ENCODE results near the gene MFNG. TPM values are rescaled to one million over a fixed set of nuclear protein-coding genes. Genes with fewer than 3 reads are reported as not detected.
A peak's percentile ranks its signal among the peaks of the same experiment; 100 is the strongest.

MFNG gene
- total RNA-seq, 1 experiment from 2014 or later = not detected

GRCh38 chr22:37517826-37518450 lies 31.8 kb upstream of the MFNG start:
- DNase-seq (ENCODE audit: low read depth, low spot score) = no peak
- in situ Hi-C loops (cut with HindIII; ENCODE audit: low pct_unique_long_range_greater_than_20kb, low sequenced_read_pairs) = no loop called here

DNA sequence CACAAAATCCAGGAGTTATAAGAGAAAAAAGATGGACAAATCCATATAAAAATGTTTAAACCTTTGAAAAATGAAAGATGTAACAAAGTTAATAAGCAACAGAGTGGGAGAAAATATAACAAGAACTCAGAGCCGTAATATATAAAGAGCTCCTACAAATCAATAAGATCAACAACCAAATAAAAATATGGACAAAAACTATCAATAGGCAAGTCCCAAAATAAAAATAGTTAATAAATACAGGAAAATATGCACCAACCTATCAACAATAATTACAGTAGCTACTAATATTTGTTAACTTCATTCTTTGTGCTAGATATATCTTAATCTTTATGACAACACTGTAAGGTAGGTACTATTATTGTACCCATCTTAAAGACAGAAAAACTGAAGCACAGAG lies 30.3 kb upstream of the MFNG start:
- in situ Hi-C loops (cut with HindIII; ENCODE audit: low pct_unique_long_range_greater_than_20kb, low sequenced_read_pairs) = no loop called here
- no peak for DNase-seq (ENCODE audit: low read depth, low spot score)

DNA sequence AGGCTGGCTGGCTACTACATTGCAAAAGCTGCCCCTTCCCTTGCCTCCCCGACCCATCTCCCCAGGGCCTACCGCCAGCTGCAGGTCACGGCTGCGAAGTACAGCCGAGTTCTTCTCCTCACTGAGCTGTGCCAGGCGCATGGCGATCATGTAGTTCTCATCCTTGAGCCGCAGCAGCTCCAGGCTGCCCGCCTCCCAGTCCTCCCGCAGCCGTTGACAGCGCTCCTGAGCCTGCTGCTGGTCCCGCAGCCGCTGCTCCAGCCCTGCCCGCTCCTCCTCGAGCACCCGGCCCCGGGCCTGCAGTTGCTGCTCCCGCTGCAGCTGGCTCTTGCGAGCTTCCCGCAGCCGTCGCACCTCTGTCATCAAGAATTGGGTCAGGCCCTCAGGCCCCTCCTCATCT lies 29.7 kb upstream of the MFNG start:
- no peak for DNase-seq (ENCODE audit: low read depth, low spot score)
- in situ Hi-C loops (cut with HindIII; ENCODE audit: low pct_unique_long_range_greater_than_20kb, low sequenced_read_pairs) = no loop called here

DNA sequence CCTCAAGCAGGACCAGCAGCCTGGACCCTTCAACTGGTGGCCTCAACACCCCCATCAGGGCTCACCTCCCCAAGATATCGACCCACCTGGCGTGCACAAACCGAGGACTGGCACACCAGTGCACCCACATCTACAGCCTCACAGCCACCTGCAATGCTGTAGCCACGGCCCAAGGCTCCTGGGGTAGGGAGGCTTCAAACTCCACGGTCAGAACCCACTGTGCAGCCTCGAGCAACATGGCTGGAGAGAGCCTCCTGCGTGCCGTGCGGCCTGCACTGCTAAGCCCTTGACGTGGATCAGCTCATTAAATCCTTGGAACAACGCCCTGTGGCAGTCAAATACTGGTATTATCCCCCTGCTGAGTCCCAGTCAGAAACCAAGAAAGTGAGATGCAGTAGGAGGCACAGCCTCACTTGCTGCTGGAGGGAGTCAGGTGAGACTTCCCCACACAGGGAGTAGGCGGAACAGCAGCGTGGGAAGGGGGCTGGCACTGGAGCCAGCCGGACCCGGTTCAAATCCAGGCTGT lies 28.4 kb upstream of the MFNG start:
- in situ Hi-C loops (cut with HindIII; ENCODE audit: low pct_unique_long_range_greater_than_20kb, low sequenced_read_pairs) = no loop called here
- no peak for DNase-seq (ENCODE audit: low read depth, low spot score)

DNA sequence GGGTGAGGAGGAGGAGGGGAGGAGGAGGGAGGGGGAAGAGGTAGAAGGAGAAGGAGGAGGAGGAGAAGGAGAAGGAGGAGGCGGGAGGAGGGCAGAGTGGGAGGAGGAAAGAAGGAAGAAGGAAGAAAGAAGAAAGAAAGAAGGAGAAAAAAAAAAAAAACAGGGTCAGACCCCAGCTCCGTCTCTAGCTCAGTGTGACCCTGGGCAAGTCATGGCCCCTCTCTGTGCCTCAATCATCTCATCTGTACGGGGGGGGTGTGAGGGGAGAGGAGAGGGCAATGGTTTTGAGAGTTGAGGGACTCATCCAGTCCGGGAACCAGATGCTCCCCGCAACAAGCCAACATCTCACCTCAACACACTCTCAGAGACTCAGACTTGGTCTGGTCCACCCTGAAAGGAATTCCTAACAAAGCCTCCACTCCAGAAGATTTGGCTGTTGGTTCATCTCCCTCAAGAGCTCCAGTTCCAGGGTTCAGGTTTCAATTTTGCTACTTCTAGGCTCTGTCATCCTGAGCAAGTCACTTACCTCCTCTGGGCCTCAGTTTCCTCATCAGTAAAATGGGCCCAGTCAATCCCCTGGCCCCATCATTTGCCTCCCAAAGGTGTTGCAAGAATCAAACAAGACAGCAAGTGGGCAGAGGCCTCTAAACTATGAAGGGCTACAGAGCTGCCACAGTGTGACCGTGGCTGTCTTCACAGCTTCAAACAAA lies 25.4 kb upstream of the MFNG start:
- no peak for DNase-seq (ENCODE audit: low read depth, low spot score)
- in situ Hi-C loops (cut with HindIII; ENCODE audit: low pct_unique_long_range_greater_than_20kb, low sequenced_read_pairs) = no loop called here

DNA sequence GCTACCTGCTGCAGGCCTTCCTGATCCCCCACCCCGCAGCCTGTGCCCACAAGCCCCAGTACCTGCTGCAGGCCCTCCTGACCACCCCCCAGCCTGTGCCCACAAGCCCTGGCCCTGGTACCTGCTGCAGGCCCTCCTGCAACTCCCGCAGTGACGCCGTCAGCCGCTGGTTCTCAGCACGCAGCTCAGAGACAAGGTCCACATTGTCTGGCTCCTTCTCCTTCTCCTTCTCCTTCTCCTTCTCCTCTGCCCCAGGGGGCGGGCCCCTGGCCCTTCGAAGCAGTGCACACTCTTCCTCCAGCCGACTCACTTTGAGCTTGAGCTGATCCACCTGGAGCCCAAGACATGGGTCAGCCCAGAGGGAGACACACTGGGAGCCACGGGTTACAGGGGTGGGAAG lies 23.9 kb upstream of the MFNG start:
- peak; percentile 56 for DNase-seq (ENCODE audit: low read depth, low spot score)
- in situ Hi-C loops (cut with HindIII; ENCODE audit: low pct_unique_long_range_greater_than_20kb, low sequenced_read_pairs) = no loop called here

DNA sequence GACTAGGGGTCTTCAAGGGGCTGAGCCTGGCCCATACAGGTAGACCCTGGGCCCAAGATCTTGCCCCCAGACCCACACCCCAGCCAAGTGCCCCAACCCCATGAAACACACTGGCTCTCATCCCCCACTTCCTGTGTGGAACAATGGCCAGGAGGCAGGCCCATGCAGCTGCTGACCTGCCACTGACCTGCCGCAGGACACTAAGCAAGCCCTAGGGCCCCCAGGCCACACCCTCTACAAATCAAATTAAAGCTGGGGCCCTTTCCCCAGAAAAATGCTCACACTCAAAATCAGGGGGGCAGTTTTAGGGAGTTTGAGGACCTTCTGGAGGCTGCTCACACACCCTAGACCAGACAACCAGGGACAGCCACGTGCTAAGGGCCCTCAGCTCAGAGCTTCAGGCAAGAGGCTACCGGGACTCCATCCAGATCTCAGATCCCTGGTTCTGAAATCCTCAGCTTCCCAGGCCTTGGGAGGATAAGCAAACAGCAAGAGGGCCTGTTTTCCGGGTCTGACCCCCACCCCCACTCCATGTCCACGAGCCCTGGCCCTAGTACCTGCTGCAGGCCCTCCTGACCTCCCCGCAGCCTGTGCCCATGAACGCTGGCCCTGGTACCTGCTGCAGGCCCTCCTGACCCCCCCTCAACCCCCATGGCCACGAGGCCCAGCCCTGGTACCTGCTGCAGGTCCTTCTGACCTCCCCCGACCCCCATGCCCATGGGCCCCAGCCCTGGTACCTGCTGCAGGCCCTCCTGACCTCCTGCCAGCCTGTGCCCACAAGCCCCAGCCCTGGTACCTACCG lies 23.1 kb upstream of the MFNG start:
- in situ Hi-C loops (cut with HindIII; ENCODE audit: low pct_unique_long_range_greater_than_20kb, low sequenced_read_pairs) = no loop called here
- no peak for DNase-seq (ENCODE audit: low read depth, low spot score)

DNA sequence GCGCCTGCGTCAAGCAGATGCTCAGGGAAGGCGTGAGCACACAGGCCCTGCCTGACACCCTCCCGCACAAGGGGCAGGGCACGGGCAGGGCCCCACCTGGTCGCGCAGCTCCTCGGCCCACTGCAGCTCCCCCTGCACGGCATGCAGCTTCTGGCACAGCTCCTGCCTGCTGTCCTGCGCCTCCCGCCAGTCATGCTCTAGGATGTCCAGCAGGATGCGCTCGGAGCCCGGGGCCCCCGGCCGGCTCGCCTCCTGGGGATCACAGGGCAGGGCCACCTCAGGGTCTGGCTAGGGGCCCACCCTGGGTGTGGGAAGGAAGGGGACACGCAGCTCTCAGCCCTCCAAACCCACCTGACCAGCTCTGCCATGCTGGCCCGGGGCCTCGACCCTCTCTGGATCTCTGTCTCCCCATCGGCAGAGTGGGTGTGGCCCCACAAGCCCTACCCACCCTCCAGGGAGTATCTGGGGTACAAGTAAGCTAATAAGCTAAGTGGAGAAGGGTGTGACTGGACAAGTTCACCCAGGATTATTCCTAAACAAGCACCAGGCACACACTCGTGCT lies 22.3 kb upstream of the MFNG start:
- no peak for DNase-seq (ENCODE audit: low read depth, low spot score)
- in situ Hi-C loops (cut with HindIII; ENCODE audit: low pct_unique_long_range_greater_than_20kb, low sequenced_read_pairs) = no loop called here

DNA sequence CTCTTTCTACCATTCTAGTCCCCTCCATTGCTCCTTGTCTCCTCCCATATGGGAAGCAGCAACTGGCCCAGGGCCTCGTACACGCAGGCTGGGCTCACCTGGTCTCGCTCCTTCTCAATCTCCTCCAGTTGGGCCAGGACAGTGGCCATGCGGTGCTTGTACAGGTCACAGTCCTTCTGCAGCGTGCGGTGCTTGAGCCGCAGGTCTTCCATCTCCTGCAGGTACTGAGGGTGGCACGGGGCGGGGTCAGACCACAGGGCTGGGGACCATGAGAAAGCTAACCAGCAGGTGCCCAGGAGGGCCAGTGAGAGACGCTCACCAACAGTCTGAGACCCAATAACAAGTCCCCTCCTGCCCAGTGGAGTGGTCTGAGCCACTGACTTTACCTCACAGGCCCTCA lies 21.5 kb upstream of the MFNG start:
- DNase-seq (ENCODE audit: low read depth, low spot score) = no peak
- in situ Hi-C loops (cut with HindIII; ENCODE audit: low pct_unique_long_range_greater_than_20kb, low sequenced_read_pairs) = no loop called here

- in situ Hi-C loops (cut with HindIII; ENCODE audit: low pct_unique_long_range_greater_than_20kb, low sequenced_read_pairs) = no loop called here
- DNase-seq (ENCODE audit: low read depth, low spot score) = no peak
Observed at GRCh38 chr22:37505989-37506388, 19.8 kb upstream of the MFNG start.

DNA sequence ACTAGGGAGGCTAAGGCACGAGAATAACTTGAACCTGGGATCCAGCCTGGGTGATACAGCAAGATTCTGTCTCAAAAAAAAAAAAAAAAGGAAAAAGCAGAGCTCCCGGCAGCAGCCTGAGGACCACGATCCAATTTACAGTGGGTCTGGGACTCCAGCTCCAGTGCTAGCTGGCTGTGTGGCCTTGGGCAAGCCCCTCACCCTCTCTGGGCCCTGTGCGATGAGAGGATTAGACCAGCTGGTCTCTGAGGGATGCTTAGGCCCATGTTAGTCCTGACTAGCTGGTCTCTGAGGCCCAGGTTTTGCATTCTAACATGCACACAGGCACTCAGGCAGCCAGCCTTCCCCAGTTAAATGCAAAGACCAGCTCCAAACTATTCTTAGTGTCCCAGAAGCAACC lies 19.4 kb upstream of the MFNG start:
- in situ Hi-C loops (cut with HindIII; ENCODE audit: low pct_unique_long_range_greater_than_20kb, low sequenced_read_pairs) = no loop called here
- no peak for DNase-seq (ENCODE audit: low read depth, low spot score)

DNA sequence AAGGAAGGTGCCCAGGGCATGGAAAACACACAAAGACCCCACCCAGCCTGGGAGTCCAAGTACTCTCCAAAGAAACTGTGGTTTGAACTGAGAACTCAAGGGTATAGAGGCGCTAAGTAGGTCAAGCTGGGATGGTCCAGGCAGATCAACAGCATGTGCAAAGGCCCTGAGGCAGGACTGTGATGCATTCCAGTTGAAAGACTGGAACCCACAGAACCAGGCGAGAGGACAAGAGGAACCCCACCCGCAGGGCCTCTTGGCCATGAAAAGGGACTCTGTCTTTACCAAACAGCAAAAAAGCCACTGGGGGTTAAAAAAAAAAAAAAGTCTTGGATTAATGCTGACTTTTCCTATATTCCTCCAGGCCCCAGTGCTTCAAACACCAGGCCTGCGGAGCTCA lies 18.8 kb upstream of the MFNG start:
- DNase-seq (ENCODE audit: low read depth, low spot score) = no peak

GRCh38 chr22:37503850-37504249 lies 17.7 kb upstream of the MFNG start:
- in situ Hi-C loops (cut with HindIII; ENCODE audit: low pct_unique_long_range_greater_than_20kb, low sequenced_read_pairs) = no loop called here
- no peak for DNase-seq (ENCODE audit: low read depth, low spot score)

More for the DNA sequence above, 18.8 kb upstream of the MFNG start:
- in situ Hi-C loops (cut with HindIII; ENCODE audit: low pct_unique_long_range_greater_than_20kb, low sequenced_read_pairs) = no loop called here

- in situ Hi-C loops (cut with HindIII; ENCODE audit: low pct_unique_long_range_greater_than_20kb, low sequenced_read_pairs) = no loop called here
- no peak for DNase-seq (ENCODE audit: low read depth, low spot score)
Observed at GRCh38 chr22:37503183-37503683, 17.0 kb upstream of the MFNG start.

GRCh38 chr22:37502342-37503182 lies 16.4 kb upstream of the MFNG start:
- DNase-seq (ENCODE audit: low read depth, low spot score) = no peak
- in situ Hi-C loops (cut with HindIII; ENCODE audit: low pct_unique_long_range_greater_than_20kb, low sequenced_read_pairs) = no loop called here

DNA sequence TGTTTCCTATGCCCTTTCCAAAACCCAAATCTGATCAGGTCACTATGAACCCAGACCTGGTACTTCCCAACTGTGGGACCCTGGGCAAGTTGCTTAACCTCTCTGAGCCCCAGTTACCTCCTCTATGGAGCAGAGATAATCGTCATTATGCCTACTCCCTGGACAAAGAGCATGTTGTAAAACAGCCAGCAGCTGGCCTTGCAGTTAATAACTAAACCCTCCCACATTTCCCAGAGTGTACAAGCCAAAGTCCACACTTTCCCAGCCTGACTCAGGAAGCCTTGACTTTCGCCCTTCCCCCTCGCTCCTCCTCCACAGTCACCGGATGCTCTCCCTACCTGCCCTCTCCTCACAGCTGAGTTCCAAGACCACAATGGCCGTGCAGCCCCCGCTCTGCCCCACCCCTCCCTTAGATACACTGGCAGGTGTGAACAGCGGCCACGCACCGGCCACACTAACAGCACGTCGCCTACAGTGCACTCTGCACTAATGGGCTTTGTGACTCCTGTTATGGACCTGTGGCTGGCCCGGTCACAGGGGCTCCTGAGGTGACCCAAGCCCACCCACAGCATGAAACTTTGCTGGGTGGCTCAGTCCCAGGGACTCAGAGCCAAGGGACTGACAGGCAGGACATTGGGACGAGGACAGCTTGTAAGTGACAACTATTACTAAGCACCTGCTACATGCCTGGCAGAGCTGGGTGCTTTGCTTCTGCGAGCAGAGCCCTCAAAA lies 15.6 kb upstream of the MFNG start:
- in situ Hi-C loops (cut with HindIII; ENCODE audit: low pct_unique_long_range_greater_than_20kb, low sequenced_read_pairs) = no loop called here
- peak; percentile 46 for DNase-seq (ENCODE audit: low read depth, low spot score)

Data from SK-MEL-5 (cell line).